Mononuclear cell (primary cell): ENCODE measurements around the gene PGLYRP1. TPM values are rescaled to one million over a fixed set of nuclear protein-coding genes. Genes with fewer than 3 reads are reported as not detected.

Experiments
- H3K27me3 ChIP-seq: 2 replicates; pipeline ENCODE4 v1.6.0; 2011; ENCODE audit warnings: low read length, control low read depth; ENCODE audit not compliant: insufficient read depth
- H3K4me1 ChIP-seq: 2 replicates; pipeline ENCODE4 v1.5.1; 2011; ENCODE audit warnings: mild to moderate bottlenecking, low read length, control low read depth; ENCODE audit not compliant: insufficient read depth
- H3K4me3 ChIP-seq: 2 replicates; pipeline ENCODE4 v1.5.1; 2011; ENCODE audit warnings: mild to moderate bottlenecking, low read length, moderate library complexity
- H3K9me3 ChIP-seq: 2 replicates; pipeline ENCODE4 v1.5.1; 2011; ENCODE audit warnings: low read depth, mild to moderate bottlenecking, control low read depth, low read length
- total RNA-seq: library from RNA; depleted of rRNA; stranded (reverse); fragments of >200 nt; gene quantifications from one replicate; pipeline ENCODE4 v1.2.3, GENCODE V29; 2012

The PGLYRP1 gene
- total RNA-seq, 1 donor, result not detected

DNA sequence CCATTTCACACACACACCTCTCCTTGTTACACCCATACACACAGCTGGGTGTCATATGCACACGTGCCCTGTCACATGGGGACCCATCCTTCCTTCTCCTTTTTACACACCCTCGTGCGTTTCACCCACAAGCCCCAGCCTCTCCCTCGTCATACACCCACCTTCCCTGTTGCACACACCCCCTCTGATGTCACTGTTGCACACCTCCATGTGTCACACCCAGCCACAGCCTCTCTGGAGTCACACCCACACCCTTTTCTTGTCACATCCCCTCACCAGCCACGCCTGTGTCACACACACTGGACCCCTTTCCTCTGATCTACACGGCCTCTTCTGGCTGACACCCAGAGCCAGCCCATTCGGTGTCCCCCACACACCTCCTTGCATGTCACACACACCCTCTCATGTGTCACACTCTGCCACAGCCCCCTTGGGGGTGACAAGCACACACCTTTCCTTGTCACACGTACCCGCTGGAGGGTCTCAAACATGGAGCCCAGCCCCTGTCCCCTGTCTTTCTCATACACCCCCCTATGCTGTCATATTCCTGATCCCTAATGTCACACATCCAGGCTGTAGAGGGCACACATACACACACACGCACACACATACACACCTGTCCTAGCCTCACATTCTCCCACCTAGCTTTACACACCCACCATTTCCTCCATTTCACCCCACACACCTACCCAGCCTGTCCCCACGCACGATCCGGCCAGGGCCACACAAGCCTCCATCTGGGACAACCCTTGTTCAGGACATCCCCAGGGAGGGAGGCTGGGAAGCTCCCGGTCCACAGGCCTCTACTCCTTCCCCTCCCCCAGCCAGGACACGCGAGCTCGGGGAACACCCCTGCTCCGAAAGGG lies 50.5 kb downstream of the PGLYRP1 start:
- Histone ChIP-seq H3K4me3 (no peak overlapping the region), H3K27me3 (peaks cover 47% of the 10 kb centered on the region), H3K4me1 (peaks cover 21% of the 10 kb centered on the region), H3K9me3 (no peaks in the 10 kb centered on the region)

DNA sequence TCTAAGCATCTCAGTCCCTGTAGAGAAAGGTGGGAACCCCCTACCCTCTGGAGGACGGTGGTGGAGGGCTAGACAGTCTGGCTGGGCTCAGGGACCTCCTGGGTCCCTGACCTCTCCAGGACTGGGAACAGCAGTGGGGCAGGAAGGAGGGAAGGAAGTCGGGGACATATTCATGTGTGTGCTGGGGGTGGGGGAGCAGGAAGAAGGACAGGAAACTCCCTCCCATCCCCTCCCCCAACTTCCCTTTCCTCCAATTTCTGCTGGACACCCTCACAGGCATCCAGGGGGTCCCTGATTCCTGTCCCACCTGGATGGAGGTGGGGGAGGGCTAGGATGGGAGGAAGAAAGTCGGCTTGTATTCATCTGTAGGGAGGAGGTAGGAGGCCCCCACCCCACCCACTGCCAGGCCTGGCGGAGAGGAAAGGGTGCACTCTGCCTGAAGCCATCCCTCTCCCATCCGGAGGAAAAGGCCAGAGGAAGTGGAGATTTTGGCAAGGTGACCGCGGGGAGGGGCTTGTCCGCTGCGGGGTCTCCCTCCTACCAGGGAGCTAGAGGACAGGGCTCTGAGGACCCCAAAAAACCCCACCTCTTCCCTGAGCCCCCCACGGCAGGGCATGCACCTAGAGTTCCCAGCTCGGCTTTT lies 51.5 kb downstream of the PGLYRP1 start:
- no peak overlapping the region for H3K4me3 ChIP-seq
- peaks cover 21% of the 10 kb centered on the region for H3K4me1 ChIP-seq
- peaks cover 47% of the 10 kb centered on the region for H3K27me3 ChIP-seq
- no peaks in the 10 kb centered on the region for H3K9me3 ChIP-seq

GRCh38 chr19:45969676-45970075 lies 53.2 kb downstream of the PGLYRP1 start:
- Histone ChIP-seq H3K4me3 (no peak overlapping the region), H3K9me3 (no peaks in the 10 kb centered on the region), H3K27me3 (peaks cover 37% of the 10 kb centered on the region), H3K4me1 (peaks cover 21% of the 10 kb centered on the region)

Other genes with a start within 250 kb of the PGLYRP1 start
- gene DMPK, start 240.6 kb downstream of the PGLYRP1 start, total RNA-seq, result 5.8 TPM
- gene DMWD, start 230.2 kb downstream of the PGLYRP1 start, total RNA-seq, result 15.2 TPM
- gene RSPH6A, start 207.7 kb downstream of the PGLYRP1 start, total RNA-seq, result 0.10 TPM
- gene SYMPK, start 159.9 kb downstream of the PGLYRP1 start, total RNA-seq, result 27.2 TPM
- not detected for gene FOXA3, start 158.7 kb downstream of the PGLYRP1 start, total RNA-seq
- gene IRF2BP1, start 136.9 kb downstream of the PGLYRP1 start, total RNA-seq, result 17.3 TPM
- 1.3 TPM for gene MYPOP, start 120.4 kb downstream of the PGLYRP1 start, total RNA-seq
- gene NANOS2, start 108.3 kb downstream of the PGLYRP1 start, total RNA-seq, result not detected
- gene NOVA2, start 49.2 kb downstream of the PGLYRP1 start, total RNA-seq, result under 0.01 TPM
- gene CCDC61, start 27.6 kb downstream of the PGLYRP1 start, total RNA-seq, result 0.94 TPM
- 0.10 TPM for gene IGFL4, start 17.9 kb upstream of the PGLYRP1 start, total RNA-seq
- gene IGFL3, start 101.6 kb upstream of the PGLYRP1 start, total RNA-seq, result not detected
- not detected for gene IGFL2, start 125.2 kb upstream of the PGLYRP1 start, total RNA-seq
- gene IGFL1, start 206.7 kb upstream of the PGLYRP1 start, total RNA-seq, result not detected